GM20431 (cell line): ENCODE measurements around the gene UGT8.

Experiments used
- in situ Hi-C: fragments of 300-500 bp; cut with MseI, MboI; formaldehyde crosslinking; loops from one replicate; pipeline ENCODE4 v1.15.0; 2020; ENCODE audit warnings: low sequenced_read_pairs; ENCODE audit not compliant: unreplicated experiment

Gene UGT8

DNA sequence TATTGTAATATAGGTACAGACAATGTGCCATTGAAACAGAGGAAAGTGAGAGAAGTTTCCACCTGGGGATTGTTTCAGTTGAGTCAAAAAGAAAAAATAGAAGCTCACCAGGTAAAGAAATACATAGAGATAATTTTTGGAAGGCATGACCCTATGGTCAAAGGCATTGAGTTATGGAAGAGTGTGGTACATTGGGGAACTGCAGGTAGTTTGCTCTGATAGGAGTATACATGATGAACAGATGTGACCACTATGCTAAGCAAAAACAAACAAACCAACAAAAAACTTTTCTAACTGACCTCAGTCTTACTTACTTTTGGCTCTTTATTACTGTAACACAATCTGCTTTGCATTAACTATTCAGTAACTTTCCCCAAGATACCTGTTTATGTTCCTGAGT is 85.9 kb downstream of the UGT8 start:
- in situ Hi-C loops: loop anchor here (10.0 kb wide), 1 partner anchor 300 kb away; no protein-coding TSS in a partner anchor

DNA sequence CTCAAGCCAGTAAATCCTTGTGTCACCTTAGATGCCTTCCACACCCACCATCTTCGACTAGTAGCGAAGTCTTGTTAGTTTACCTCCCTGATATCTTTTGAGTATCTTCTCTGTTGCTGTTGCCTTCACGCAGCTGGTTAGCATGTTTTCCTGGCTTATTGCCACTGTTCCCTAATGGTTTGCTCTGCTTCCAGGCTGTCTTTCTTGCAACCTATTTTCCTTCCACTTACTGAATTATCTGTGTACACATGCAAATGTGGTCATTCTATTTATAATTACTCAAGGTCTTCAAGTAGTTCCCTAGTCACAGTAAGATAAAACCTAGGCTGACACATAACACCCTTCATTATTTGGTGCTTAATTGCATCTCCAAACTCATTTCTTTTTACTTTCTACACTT is 89.5 kb downstream of the UGT8 start:
- in situ Hi-C loops: loop anchor here (10.0 kb wide), 1 partner anchor 303 kb away; no protein-coding TSS in a partner anchor

DNA sequence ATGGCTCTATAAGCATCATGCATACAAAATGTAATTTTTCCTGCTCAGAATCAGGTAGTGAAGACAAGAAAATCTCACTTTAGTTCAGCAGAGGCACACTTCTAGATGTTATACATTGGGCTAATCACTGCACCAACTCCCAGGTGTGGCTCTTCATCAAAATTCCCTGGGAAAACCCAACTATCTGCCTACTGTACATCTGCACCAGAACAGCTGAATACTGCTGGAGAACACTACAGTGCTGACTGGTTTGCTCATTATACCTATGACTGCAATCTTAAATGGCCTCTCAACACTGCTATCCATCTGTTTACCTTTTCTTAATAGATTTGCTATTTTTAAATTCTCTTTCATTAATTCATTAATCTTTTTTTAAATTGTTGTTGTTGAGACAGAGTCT is 92.0 kb downstream of the UGT8 start:
- in situ Hi-C loops: no loop called here

DNA sequence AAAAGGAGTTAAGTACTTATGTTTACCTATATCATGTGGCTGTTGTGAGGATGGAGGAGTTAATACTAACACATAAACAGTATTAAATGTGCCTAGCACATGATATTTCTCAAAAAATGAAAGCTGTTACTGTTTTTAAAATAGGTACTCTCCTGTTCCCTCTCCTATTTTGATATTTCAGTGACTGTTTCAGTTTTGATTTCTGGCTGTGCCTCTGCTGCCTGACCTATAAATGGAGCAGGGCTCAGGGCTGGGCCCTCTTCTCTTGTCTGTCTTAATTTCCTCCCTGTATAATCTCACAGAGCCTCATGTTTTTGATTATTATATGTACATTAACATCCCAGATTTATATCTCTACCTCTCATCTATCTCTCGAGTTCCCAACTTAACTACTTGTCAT is 93.3 kb downstream of the UGT8 start:
- in situ Hi-C loops: no loop called here

DNA sequence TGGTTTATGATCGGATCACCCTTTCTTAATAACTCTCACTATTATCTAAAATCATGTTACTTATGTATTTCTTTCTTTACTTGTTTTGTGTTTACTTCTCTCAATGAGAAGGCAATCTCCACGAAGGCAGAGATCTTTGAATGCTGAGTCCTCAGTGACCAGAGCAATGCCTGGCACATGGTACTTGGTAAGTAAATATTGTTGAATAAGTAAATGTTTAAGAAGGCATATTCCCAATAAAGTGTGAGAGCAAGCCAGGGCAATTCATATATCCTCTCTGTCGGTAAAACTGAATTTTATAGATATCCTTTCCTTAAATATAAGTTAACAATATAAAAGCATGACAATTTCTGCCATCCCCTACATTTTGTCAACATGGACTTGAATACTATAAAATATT is 94.4 kb downstream of the UGT8 start:
- in situ Hi-C loops: no loop called here

DNA sequence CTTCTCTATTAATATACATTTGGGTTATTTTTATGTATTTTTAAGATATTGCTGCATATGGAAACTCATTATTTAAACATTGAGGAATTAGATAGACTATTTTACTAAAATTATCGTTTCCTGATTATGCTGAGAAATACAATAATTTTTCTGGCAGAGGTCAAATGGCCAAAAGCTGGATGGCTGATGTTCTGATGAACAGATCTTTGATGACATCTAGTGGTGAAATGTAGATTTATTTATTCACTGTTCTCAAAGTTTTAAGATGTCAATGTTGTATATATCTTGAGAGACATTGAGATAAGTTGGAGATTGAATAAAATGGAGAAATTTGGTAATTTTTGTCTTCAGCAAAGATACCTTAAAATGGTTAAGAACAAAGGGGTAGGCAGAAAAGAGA is 96.2 kb downstream of the UGT8 start:
- in situ Hi-C loops: no loop called here

DNA sequence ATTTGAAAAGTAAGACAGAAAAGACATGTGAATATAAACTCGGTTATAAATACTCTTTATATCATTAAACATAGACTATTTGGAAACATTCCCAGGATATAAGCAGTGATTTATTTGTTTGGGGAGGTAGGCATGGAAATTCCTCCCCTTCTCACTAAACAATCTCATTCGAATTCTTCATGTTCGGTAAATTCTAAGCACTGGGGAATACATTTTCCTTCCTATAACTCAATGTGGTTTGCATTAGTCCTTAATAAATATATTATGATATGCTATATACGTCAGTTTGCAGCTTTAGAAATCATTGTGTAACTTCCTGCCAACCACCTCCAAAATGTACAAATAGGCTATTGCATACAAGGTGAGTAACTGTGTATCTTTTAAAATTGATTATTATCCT is 99.6 kb downstream of the UGT8 start:
- in situ Hi-C loops: no loop called here

DNA sequence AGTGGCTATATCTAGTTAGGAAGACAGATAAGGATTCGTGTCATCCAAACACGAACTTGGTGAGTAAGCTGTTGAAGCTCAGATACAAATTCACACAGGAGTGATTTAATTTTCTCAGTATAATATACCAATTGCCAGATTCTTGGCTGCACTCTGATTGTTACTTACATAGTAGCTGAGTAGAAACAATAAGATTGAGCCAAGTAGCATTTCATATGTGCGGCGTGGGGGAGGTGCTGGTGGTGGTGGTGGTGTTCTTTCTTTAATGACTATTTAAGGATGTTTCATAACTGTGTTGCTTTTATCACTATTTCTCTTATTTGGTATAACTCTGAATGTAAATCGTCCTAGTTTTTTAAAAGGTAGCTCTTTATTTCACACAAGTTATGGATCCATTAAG is 102.9 kb downstream of the UGT8 start:
- in situ Hi-C loops: no loop called here

DNA sequence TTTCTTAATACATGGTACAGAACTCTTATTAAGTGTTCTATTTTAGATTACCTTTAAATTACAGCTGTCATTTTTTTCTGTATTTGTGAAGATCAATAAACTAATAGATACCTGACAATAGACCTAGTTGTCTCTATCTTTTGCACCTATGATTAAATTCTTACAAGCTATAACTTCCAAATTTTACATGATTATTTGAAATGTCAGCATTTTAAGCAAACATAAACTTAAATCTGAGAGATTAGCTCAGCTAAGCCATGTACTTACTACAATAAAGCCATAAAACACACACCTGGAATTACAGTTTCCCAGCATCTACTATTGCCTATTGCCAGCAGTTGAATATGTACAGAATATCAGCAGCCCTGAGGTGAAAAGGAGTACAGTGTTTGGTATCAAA is 118.8 kb downstream of the UGT8 start:
- in situ Hi-C loops: no loop called here

DNA sequence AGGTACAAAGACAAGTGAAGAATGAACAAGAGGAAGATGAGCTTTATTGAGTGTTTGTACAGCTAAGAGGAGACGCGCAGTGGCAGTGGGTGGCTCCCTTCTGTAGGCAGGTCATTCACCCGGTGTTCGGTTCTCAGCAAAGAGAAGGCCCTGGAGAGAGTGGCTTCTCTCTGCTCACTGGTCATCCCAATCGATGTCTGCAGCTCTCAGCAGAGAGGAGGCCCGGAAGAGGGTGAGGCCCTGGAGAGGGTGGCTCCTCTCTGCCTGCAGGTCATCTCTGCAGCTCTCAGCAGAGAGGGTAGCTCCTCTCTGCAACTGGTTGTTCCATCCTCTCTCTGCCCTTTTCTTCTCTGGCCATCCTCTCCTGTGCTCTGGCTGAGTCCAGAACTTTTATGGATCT is 126.5 kb downstream of the UGT8 start:
- in situ Hi-C loops: no loop called here

DNA sequence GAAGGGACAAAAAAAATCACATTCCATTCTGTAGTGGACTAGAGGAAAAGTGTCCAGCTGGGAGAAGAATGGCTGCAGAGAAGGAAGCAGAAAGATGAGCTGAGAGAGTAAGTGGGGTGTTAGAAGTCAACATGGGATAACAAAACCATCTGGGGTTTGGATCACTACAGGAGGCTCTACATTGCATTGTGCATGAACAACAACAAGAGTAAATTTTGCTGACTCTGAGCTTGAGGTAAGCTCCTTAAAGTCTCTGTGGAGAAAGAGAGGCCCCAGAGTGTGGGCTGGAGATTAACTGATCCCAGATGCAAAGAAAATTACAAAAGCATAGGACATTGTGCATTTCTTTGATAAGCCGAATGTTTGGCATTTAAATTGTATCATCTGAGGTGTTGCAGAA is 128.9 kb downstream of the UGT8 start:
- in situ Hi-C loops: no loop called here
